GM21423 (cell line): ENCODE measurements around the gene LY6G5B.

Experiments
- ATAC-seq: cut with Tn5 transposase; IDR thresholded peaks from one replicate; pipeline ENCODE4 v1.9.1; 2021; ENCODE audit warnings: mild to moderate bottlenecking, moderate library complexity; ENCODE audit not compliant: unreplicated experiment

The LY6G5B gene

DNA sequence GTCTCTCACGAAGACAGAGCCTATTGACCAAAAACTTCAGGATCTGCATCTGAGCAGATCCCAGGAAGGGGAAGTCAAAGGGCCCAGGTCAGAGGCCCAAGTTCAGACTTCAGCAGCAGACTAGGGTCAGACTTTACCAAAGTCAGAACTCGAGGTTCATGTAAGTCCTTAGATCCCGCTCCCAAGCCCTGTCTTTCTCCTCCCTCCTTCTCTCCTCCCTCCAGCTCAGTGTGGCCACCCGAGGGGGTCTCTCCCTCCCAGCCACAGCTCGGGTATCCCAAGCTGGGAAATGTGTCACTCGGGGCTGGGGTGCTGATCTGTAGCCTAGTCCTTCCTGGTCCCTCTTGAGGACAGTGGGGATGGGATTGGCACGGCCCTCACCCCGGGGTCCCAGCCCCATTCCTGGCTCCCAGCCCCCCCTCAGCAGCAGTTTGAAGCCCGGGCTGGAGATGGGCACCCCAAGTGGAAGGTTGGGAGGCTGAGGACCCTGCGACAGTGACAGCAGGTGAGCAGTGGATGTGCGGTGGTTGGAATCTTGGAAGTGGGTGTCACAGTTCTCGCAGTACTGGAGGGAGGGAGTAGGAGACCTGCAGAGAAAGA lies 7.6 kb upstream of the LY6G5B start:
- ATAC-seq = no peak

DNA sequence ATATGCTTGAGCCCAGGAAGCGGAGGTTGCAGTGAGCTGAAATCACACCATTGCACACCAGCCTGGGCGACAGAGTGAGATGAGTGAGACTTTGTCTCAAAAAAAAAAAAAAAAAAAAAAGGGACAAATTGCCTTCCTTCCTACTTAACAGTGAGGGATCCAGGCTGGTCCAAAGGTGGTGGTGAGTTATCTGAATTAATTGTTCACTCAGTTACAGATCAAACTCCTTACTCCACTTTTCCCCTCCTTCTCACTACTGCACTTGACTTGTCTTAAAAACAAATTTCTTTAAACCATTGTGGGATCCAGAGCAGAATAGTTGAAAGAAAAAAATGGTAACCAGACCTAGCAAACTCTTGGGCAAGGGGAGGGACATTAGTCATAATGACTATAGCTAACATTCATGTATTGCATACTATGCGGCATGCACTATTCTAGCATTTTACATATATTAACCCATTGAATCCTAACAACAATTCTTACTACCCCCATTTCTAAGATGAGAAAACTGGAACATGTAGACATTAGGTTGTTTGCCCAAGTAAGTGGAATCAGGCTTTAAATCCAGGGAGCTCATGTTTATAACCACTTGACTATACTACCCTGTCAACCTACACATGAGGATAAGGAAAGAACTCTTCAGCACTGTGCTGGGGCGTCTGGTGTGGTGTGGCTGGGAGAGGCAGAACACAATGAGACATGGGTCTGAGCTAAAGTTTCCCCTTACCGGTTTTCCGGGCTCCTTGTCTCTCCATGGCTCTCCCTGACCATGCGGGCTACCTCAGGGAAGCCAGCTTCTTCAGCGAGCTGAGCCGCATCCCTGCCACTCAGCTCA lies 6.4 kb upstream of the LY6G5B start:
- ATAC-seq = no peak

DNA sequence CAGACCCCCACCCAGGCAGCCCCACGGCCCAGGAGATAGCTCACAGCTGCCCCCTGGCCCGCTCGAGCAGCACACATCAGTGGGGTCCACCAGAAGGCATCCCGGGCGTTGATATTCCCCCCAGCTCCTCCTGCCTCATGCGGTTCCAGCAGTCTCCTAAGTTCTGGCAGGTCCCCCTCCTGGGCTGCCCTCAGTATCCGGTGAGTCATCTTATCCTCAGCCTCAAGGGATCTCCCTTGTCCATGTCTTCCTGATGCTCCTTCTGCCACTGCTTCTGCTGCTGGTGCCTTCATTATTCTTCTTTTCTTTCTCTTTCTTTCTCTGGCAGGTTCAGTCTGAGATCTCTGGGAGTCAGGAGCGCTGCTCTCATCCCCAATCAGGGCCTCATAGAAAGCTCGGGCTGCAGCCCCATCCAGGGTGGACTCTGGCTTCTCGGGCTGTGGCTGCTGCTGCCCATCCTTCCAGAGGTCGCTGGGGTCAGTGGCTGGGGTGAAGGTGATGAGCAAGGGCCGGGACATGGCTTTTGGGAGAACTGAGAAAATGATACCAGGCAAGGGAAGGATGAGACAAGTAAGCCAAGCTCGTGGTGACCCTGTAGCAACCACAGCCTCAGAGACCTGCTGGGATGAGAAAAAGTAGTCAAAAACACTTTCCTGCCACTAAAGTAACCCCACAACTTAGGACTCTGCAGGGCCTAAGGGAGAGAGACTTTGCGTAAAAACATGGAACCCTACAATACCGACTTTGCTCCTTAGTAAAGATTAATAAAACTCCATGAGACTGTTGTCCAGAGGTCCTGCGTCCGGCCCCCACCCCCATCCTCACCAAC lies 5.6 kb upstream of the LY6G5B start:
- ATAC-seq = no peak

DNA sequence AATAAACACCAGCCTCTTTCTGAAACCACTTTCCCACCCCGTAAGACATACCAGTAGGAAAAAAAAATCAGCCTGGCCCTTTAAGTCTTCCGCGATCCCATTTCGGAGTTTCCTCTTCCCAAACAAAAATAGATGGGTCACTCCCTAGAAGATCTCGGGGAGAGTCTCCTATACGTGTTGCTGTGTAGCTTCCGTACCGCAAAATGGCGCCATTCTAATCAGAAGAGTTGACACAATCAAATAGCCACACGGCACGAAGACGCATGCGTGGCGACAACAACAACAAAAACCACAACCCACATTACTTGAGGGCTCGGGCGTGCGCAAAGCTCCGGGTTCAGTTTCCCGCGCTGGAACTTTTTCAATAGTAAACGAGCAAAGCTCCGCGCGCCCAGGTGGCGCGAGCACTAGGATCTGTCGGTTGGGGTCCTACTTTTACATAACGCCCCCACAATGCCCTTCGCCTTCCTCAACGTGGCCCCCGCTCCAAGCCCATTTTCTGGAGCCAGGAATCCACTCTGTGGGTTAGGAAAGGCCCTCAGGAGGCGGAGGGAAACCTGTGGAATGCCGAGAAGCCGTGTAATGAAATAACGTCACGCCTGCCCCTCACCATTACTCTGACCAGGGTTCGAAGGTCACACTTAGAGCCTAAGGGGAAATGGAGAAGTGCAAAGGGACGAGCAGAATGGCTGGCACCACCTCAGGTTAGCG lies 4.8 kb upstream of the LY6G5B start, which contains the start of gene GPANK1:
TSS of gene GPANK1 (minus strand) at position 208 of the 711 bp plus-strand sequence. CDS start 519 bp downstream, outside the sequence.
- ATAC-seq = peak; percentile 32

DNA sequence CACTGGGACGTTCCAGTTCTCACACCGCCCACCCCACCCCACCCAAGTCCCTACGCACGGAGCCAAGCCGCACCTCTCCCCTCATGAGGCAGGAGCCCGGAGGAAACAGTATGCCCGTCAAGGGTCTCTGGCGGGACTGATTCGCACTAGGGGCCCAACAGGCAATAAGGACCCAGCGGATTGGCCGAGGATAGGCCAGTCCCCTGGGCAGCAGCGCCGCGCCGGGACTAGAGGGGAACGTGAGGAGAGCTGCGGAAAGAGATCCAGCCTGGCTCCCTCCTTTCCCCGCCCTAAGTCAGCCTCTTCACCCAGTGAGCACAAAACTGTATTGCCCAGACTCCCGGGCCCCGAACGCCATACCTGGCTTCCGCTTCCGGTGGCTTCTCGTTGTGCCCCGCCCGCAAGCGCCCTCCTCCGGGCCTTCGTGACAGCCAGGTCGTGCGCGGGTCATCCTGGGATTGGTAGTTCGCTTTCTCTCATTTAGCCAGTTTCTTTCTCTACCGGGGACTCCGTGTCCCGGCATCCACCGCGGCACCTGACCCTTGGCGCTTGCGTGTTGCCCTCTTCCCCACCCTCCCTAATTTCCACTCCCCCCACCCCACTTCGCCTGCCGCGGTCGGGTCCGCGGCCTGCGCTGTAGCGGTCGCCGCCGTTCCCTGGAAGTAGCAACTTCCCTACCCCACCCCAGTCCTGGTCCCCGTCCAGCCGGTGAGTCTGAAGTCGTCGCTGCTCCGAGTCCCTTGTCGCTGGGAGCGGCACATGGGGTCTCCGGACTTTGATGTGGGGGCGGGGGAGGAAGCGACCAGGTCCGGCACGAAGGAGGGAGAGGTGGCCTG lies 4.1 kb upstream of the LY6G5B start, which contains the start of gene CSNK2B:
TSS of gene CSNK2B (plus strand) at position 580 of the 836 bp plus-strand sequence. CDS start 752 bp downstream, outside the sequence.
- ATAC-seq = peak; percentile 73

DNA sequence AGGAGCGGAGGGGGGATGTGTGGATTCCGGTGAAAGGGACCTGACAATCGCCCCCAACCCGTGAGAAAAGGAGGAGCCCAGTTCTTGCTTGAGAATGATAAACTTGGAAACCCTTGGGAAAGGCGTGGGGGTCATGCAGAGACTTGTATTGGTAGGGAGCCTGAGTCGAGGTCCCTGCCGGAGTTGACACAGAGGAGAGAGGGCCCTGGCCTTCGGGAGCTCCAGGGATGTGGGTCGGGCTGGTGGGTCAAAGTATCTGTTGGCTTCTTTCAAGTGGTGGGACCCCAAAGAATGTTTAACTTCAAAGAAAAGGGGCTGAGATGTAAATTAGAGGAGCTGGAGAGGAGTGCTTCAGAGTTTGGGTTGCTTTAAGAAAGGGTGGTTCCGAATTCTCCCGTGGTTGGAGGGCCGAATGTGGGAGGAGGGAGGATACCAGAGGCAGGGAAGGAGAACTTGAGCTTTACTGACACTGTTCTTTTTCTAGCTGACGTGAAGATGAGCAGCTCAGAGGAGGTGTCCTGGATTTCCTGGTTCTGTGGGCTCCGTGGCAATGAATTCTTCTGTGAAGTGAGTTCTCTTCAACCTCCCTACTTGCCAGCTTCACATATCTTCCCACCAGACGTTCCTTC lies 3.3 kb upstream of the LY6G5B start:
- ATAC-seq = no peak

DNA sequence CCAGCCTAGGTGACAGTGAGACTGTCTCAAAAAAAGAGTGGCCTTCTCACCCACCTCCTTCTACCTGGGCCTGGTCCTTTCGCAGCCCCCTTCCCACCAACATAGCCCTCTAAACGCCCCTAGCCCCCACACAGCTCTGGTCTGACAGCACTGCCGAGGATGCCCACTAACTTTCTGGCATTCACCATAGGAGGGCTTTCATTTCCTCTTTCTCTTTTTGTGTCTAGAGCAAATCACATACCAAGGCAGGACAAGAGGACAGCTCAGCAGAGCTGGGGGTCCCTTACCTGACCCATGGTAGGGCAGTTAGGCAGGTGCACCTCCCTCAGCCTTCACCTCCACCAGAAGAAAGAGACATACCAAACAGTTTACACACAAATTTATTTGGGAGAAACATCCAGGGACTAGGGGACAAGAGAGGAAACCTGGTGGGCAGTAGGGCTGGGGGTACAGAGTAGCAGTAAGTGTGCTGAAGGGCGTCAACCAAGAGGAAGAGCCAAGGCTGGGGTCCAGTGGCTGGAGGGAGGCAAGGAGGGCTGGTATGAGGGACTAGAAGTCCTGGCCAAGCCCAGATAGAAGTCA lies 6.6 kb downstream of the LY6G5B start:
- no peak for ATAC-seq

DNA sequence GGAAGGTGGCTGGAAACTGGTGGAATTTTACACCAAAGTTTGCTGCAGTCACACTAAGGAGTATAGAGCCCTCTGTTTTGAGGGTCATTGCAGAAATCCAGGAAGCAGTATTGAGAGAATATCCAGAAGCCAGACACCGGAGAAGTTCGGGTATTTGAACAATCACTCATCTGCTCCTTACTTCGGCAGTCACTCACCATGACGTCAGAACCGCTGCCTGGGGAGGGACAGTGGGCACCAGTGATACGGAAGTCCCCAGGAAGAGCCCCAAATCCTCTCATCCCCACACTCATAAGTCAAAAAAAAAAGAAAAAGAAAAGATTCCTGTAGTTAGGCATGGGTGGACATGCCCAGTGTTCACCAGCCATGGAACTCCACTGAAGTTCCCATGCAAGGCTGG lies 7.1 kb downstream of the LY6G5B start:
- no peak for ATAC-seq

DNA sequence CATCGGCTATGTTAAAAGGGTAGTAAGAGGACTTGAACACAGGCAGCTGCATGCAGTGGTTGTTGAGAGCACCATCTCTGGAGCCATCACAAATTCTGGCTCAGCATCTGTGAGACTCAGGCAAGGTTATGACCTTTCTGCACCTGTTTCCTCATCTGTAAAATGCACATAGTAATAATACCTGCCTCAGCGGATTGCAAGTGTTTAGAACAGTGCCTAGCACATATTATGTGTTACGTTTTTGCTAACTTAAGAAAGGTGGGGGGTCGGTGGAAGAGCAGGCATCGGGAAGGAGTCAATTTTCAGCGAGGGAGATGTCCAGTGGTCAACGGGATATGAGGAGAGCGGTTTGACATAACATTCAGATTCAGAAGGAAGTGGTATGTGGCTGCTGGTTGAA lies 8.2 kb downstream of the LY6G5B start:
- ATAC-seq = no peak

DNA sequence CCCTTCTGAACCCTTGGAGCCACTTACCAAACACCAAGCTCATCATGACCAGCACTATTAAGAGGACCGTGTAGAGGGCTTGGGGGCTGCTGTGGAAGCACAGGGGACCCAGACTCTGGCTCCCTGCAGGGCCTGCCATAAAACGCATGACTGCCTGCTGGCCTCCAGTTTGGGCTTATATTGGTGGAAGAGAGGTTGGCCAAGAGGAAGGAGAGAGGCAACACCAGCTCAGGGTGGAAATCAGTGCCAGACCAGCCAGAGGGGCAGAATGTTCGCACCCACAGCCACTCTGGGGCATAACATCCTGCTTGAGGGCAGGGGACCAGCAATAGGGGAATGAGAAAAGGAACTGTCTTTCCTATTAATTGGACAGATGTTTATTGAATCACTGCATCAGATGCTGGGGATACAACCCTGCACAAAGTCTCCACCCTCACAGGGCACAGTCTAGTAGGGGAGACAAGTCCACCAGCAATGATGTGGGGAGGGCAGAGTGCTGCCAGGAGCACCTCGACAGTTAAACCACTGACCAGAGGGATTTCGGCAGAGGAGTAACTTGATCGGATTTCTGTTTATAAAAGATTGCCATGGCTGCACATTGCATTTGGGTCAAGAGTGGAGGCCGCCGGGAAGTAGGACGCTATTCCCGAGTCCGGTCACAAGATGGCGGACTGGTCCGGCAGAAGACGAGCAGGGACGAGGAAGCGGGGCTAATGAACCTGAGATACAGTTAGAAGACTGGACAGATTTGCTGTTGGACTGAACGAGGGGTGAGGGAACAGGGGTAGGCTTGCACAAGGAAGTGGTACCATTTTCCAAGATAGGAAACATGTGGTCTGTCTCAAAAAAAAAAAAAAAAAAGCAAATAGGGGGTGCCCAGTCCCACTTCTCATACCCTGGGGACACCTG lies 10.7 kb downstream of the LY6G5B start, which contains the start of gene LY6G5C:
TSS of gene LY6G5C (minus strand) at position 842 of the 909 bp plus-strand sequence. CDS start at position 148, 694 bp downstream.
- no peak for ATAC-seq

DNA sequence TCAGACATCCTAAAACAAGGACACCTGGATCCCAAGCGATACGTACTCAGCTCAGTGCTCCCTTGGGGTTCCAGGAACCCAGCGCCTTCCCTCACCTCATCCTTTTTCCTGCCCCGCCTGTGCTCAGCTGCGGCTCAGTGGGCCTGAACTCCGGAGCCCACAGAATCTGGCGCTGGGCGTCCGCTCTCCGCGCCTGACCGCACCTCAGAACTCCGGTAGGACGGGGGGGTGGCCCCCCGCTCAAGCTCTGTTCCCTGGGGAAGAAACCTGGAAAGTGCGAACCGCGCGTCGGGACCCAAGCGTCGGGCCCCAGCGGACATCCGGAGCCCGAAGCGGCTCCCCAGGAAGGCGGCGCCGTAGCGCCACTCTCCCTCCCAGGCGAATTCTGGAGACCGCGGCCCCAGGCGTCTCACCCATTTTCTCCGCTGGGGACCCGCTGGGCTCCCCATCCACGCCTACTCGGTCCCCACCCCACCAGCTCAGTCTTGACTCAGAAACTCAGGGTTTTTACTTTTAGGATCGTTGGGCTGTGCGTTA lies 11.4 kb downstream of the LY6G5B start:
- ATAC-seq = no peak

DNA sequence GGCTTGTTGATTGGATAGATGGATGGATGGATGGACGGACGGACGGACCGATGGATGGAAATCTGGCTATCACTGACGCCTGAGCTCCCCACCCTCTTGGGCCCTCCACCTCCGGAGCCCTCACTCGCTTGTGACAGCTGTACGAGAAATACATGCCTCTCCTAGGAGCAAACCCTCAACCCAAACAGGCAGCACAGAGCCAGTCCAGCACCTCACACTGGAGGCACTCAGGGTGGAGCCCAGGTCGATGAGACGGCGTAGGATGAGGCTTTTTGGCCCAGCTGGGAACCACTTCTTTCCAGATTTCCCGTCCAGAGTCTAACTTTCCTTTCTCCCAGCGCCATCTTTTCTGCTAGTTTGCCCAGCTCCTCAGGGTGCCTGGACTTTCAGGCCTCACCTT lies 13.8 kb downstream of the LY6G5B start:
- ATAC-seq = no peak

DNA sequence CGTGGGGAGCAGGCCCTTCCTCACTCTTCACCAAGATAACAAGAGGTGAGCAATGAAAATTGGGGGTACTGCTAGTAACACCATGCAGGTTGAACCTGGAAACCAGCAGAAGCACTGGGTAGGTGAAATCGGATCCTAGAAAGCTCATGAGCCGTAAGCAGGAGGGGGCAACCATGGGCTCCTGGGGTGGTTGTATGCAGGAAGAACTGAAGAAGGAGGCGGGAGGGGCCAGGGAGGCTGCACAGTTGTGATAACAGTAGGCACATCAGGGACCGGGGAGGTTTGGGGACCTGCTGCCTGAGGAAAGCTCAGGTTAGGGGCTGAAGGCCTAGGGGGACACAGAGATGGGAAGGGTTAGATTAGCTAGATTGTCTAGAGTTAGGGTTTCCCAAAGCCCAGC lies 16.7 kb downstream of the LY6G5B start:
- ATAC-seq = no peak

DNA sequence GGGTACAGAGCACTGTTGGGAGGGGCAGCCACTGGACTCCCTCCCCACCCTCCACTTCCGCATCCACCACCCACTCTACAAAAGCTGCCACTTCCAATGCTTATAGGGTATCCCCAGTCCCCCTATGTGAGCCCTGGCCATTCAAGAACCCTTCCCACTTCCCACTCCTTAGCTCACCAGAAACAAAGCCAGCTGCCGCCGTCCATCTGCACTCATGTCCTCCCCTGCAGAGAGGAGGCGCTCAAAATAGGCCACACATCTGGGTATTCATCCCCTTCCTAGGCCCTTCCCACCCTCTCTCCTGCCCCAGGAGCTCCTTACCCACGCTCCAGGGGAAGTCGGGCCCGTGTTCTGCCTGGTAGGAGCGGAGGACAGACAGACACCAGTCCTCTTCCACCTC lies 17.5 kb downstream of the LY6G5B start:
- ATAC-seq = no peak

DNA sequence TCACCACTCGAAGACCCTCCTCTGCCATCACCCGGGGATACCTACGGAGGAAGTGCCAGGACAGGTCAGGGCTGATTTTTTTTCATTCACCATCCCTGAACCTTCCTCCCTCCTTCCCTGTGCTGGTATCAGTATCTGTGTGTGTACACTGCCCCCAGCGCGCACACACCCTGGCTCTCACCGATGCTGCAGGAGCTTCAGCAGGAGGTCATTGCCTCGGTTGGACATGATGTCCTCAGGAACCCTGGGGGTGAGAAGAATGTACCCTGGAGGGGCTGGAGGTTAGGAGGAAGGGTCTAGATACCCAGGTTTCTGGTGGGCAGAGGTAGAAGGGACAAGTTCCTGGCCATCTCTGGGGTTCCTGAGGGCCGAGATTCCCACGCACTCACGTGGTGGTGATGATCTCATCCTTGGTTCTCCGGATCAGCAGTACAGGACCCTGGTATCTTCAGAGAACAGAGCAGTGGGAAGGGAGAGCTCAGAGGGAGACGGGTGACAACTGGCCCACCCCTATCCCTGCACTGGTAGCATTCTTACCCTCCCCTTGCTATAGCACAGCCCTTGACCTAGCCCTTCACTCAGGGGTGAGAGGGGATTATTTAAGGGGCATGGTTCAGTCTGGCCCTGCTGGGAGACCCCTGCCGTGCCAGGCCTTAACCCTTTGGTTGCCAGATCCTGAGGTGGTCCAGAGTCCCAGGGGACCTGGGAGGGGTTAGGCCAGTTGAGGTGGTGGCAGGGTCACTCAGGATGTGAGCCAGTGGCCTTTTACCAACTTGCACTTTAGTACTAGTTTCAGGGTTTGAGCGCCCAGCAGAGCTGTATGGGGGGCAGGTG lies 18.3 kb downstream of the LY6G5B start:
- ATAC-seq = no peak

DNA sequence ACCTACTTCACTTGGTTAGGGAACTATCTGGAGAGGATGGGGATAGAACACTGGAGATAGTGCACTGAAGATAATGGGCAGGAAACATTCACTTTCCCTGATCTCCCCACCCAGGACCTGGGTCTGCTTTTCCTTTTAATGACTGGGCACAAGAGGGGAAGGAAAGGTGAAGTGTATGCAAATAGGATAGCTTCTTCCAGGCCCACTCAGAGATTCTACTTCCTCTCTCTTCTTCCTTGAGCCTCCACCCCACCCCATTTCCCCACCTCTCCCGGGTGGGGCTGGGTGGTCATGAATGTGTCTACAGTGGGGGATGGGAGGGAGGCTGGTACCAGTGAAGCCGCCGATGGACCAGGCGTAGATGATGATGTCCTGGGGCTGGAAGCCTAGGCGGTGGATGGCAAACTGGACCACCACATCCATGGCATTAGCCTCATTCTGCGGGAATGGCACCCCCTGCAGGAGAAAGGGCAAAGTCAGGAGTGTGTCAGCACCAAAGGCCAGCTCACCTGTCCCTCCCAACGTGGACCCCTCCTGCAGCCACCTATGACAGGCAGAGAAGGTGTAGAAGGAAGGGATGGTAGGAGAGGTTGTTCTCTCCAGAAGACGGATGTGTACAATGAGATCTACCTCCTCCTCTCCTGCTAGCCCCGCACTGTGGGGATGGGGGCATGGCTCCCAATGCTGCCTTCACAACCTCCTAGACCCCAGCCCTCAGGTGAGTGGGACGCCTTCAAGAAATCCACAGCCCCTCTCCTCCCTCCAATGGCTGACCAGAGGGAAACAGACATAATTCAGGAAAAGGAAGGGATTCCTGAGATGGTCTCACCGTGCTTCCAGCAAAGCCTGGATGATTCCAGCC lies 19.7 kb downstream of the LY6G5B start:
- no peak for ATAC-seq
